SH-SY5Y (cell line): ENCODE results near the gene GULP1.
A peak's percentile ranks its signal among the peaks of the same experiment; 100 is the strongest.

ENCODE experiments used
- GATA2 ChIP-seq: IDR thresholded peaks from 2 replicates; pipeline ENCODE4 v1.6.1; 2011; ENCODE audit warnings: mild to moderate bottlenecking, low read depth, low read length
- GATA3 ChIP-seq: IDR thresholded peaks from 2 replicates; pipeline ENCODE4 v1.6.1; 2011; ENCODE audit warnings: low read depth, mild to moderate bottlenecking, low read length, moderate library complexity

Gene GULP1

GRCh38 chr2:188280811-188281222, 10.9 kb upstream of the GULP1 start:
- TF ChIP-seq GATA3: no peak
- no peak for TF ChIP-seq GATA2

GRCh38 chr2:188282907-188283306, 8.8 kb upstream of the GULP1 start:
- TF ChIP-seq GATA2 (no peak), GATA3 (no peak)

GRCh38 chr2:188285049-188285448, 6.6 kb upstream of the GULP1 start:
- no peak for TF ChIP-seq GATA3
- no peak for TF ChIP-seq GATA2

- no peak for TF ChIP-seq GATA3
- no peak for TF ChIP-seq GATA2
Measured at GRCh38 chr2:188285774-188286173, 5.9 kb upstream of the GULP1 start.

GRCh38 chr2:188291142-188291616, 495 bp upstream of the GULP1 start:
- no peak for TF ChIP-seq GATA2
- TF ChIP-seq GATA3: no peak

GRCh38 chr2:188292348-188293239, 920 bp downstream of the GULP1 start:
- no peak for TF ChIP-seq GATA3
- TF ChIP-seq GATA2: no peak; the same call in 1 of the 2 replicates

- TF ChIP-seq GATA3 (no peak), GATA2 (peak; percentile 79)
Measured at GRCh38 chr2:188293601-188294351, 2.1 kb downstream of the GULP1 start.

GRCh38 chr2:188294352-188294926, 2.8 kb downstream of the GULP1 start:
- no peak for TF ChIP-seq GATA2
- TF ChIP-seq GATA3: no peak

GRCh38 chr2:188295067-188295685, 3.5 kb downstream of the GULP1 start:
- TF ChIP-seq GATA3 (no peak), GATA2 (no peak)

- no peak for TF ChIP-seq GATA2
- no peak for TF ChIP-seq GATA3
Measured at GRCh38 chr2:188297978-188298377, 6.3 kb downstream of the GULP1 start.

GRCh38 chr2:188303363-188304031, 11.8 kb downstream of the GULP1 start:
- TF ChIP-seq GATA3 (no peak), GATA2 (no peak)

- no peak for TF ChIP-seq GATA2
- no peak for TF ChIP-seq GATA3
Measured at GRCh38 chr2:188305271-188305670, 13.6 kb downstream of the GULP1 start.

- TF ChIP-seq GATA3: no peak
- TF ChIP-seq GATA2: no peak
Measured at GRCh38 chr2:188306271-188306670, 14.6 kb downstream of the GULP1 start.
